GM18505 (cell line): ENCODE measurements around the gene CHD9.

ENCODE experiments used
- ATAC-seq: cut with Tn5 transposase; IDR thresholded peaks from one replicate; pipeline ENCODE4 v1.9.1; 2021; ENCODE audit not compliant: unreplicated experiment
- POLR2A ChIP-seq: IDR thresholded peaks from 4 replicates; pipeline ENCODE4 v1.6.1; 2011; ENCODE audit warnings: borderline replicate concordance; ENCODE audit not compliant: insufficient read depth, insufficient read length; ENCODE audit errors: extremely low read depth

CHD9 gene

DNA sequence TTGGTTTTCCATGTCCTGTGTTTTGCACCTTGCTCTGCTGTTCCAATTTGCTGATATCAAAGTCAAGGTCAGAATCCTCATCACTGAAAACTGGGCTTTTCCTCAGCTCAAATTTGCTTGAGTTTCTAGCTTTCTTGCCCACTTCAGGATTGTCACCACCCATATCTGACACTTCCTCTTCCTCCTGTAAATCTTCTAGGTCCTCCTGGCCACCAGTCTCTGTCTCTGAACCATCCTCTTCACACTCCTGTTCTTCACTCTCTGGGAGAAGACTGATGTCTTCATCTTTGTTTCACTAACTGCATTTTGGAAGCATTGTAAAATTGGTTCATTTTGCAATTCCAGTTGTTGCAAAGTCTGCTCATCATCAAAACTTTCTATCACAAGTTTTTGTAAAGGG lies 316.0 kb downstream of the CHD9 start:
- ATAC-seq = no peak
- TF ChIP-seq POLR2A = no peak

DNA sequence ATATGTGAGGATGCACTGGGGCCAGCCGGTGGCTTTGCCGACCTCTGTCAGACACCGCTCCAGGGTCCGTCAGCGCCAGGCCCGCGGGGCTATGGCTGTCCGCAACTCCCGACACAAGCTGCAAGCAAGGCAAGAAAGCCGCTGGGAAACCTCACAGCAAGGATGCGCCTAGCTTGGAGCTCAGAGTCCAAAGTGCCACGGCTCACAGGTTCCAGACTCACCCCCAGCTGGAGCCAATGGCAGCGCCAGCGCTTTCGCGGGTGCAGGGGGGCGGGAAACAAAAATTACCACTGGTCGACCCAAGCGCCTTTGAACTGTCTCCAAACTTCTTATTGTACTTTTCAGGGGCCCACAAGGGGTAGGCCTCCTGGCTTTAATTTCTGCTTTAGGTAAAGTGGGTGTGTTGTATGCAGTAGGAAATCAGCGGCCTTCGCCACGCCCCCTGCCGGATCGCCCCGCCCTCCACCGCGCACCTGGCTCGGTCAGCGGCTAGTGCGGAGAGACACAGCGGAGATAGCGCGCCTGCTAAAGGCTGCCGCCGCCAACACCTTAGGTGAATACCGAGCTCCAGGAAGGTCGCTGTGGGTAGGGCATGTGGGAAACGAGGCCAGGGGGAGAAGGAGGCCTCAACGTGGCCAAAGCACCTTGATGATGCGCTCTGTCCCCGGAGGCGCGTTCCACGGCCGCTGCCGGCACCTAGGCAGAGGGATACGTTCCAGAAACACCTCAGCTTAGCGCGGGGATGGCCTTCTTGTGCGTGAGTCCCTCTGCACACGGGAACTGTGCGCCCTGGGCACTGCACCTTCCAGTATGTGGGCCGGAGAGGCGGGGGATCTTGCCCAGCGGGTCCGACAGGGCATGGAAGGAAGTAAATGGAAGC lies 318.4 kb downstream of the CHD9 start:
- ATAC-seq = no peak
- TF ChIP-seq POLR2A = no peak

DNA sequence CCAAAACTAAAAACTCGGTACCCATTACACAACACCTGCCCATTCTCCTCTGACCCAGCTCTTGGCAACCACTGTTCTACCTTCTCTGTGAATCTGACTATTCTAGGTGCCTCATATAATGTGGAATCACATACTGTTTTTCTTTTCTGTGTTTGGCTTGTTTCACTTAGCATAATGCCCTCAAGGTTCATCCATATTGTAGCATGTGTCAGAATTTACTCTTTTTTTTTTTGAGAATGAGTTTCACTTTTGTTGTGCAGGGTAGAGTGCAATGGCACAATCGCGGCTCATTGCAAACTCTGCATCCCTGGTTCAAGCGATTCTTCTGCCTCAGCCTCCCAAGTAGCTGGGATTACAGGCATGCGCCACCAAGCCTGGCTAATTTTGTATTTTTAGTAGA lies 320.0 kb downstream of the CHD9 start:
- no peak for TF ChIP-seq POLR2A
- ATAC-seq = no peak

DNA sequence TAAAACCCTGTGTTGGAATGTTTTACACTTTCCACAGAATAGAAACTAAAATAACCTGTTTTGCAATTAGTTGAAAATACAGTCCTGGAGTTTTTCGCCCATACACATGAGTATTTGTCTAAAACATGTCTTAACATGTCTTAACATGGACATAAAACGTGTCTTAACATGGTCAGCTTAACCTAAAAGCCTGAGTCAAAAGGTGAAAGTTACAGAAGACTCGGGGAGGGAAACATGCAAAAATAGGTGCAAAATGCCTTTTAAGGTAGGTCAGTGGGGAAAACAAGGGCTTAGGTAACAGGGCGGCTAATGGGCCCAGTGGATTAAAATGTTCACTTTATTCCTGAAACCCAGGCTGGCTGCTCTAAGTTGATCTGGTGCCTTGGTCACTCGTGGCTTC lies 323.3 kb downstream of the CHD9 start:
- no peak for TF ChIP-seq POLR2A
- ATAC-seq = no peak
